GM12878 (cell line): ENCODE data around the gene CCN2. TPM values are rescaled to one million over a fixed set of nuclear protein-coding genes. Genes with fewer than 3 reads are reported as not detected.

Experiments used
- ATAC-seq: fragments of 200-7000 bp; cut with Tn5 transposase; 3 replicates; pipeline ENCODE4 v1.9.1; 2020; ENCODE audit warnings: mild to moderate bottlenecking, moderate library complexity
- BruUV-seq: library from RNA; stranded (reverse); fragments of 400-500 nt; replicated peaks from 2 replicates; lab custom pipeline; 2021; lab: Mats Ljungman, UMichigan
- CTCF ChIA-PET: fragments of 300-600 bp; sonication (Branson Sonifier 250); formaldehyde crosslinking; extraction: SDS; loops from one replicate; lab custom pipeline; 2021; ENCODE audit warnings: inconsistent platforms; lab: Yijun Ruan, JAX
- POLR2A ChIA-PET: fragments of 350-600 bp; formaldehyde crosslinking; extraction: SDS; loops from one replicate; lab custom pipeline; 2021; ENCODE audit warnings: inconsistent platforms; lab: Charles Lee
- RAD21 ChIA-PET: fragments of 300-600 bp; sonication (Branson Sonifier 250); formaldehyde crosslinking; loops from one replicate; lab custom pipeline; 2023; ENCODE audit warnings: antibody characterized with exemption; ENCODE audit not compliant: unreplicated experiment; lab: Charles Lee
- SMC1A ChIA-PET: fragments of 300-600 bp; sonication (Branson Sonifier 250); formaldehyde crosslinking; loops from one replicate; lab custom pipeline; 2023; ENCODE audit not compliant: unreplicated experiment, uncharacterized antibody; lab: Charles Lee
- DNase-seq: peaks from one replicate; pipeline ENCODE4 v3.0.0-alpha.2; 2011; ENCODE audit warnings: low read depth, low spot score
- FAIRE-seq: peaks from 3 replicates; lab custom pipeline; 2011; peaks lifted over from hg19 to GRCh38; lab: Jason Lieb, UNC
- H2AFZ ChIP-seq: 2 replicates; pipeline ENCODE4 v1.6.0; 2011; ENCODE audit warnings: low read depth, low read length, control low read depth; ENCODE audit not compliant: control insufficient read depth
- H3K27ac ChIP-seq: 2 replicates; pipeline ENCODE4 v1.5.1; 2011; ENCODE audit warnings: control low read depth; ENCODE audit not compliant: control insufficient read depth, insufficient read depth
- H3K27me3 ChIP-seq, 2 experiments: replicated peaks in 1 of 2; 2 replicates each; pipeline versions ENCODE4 v1.6.0 to v1.6.1; 2011; ENCODE audit warnings: low read length in 1 of 2; ENCODE audit not compliant: control insufficient read depth in 2 of 2, insufficient read depth in 2 of 2
- H3K36me3 ChIP-seq, 2 experiments: 2 replicates each; pipeline ENCODE4 v1.5.1; 2011; ENCODE audit warnings: low read length in 1 of 2; ENCODE audit not compliant: control insufficient read depth in 2 of 2, insufficient read depth in 2 of 2
- H3K4me1 ChIP-seq: 2 replicates; pipeline ENCODE4 v1.6.1; 2011; ENCODE audit warnings: mild to moderate bottlenecking, low read length, moderate library complexity, mixed read lengths; ENCODE audit not compliant: control insufficient read depth, insufficient read depth
- H3K4me2 ChIP-seq: 2 replicates; pipeline ENCODE4 v1.6.0; 2011; ENCODE audit warnings: control low read depth; ENCODE audit not compliant: control insufficient read depth, insufficient read depth
- H3K4me3 ChIP-seq: fragments of 200-600 bp; sonication (generic); 2 replicates; pipeline ENCODE4 v1.5.1; 2016
- H3K79me2 ChIP-seq: 2 replicates; pipeline ENCODE4 v1.6.0; 2011; ENCODE audit warnings: low read length; ENCODE audit not compliant: control insufficient read depth, insufficient read depth
- H3K9ac ChIP-seq: 2 replicates; pipeline ENCODE4 v1.8.0; 2011; ENCODE audit warnings: low read length, control low read depth, mixed read lengths; ENCODE audit not compliant: control insufficient read depth, insufficient read depth
- H3K9me3 ChIP-seq: replicated peaks from 3 replicates; pipeline ENCODE4 v1.5.1; 2011; ENCODE audit warnings: mild to moderate bottlenecking, low read length; ENCODE audit not compliant: control insufficient read depth, insufficient read depth
- H4K20me1 ChIP-seq: 2 replicates; pipeline ENCODE4 v1.6.0; 2011; ENCODE audit not compliant: control insufficient read depth, insufficient read depth
- BMI1 ChIP-seq: fragments of 450-650 bp; IDR thresholded peaks from 2 replicates; pipeline ENCODE4 v1.6.1; 2016; ENCODE audit warnings: mild to moderate bottlenecking, moderate library complexity, borderline replicate concordance
- CBX3 ChIP-seq: fragments of 200-600 bp; sonication (generic); IDR thresholded peaks from 2 replicates; pipeline ENCODE4 v1.6.1; 2016; ENCODE audit warnings: low read depth, borderline replicate concordance
- MEF2B ChIP-seq: fragments of 450-650 bp; IDR thresholded peaks from 2 replicates; pipeline ENCODE4 v1.6.1; 2018; ENCODE audit warnings: mild to moderate bottlenecking, moderate library complexity; ENCODE audit not compliant: partially characterized antibody, poor library complexity, severe bottlenecking
- NFXL1 ChIP-seq: fragments of 450-650 bp; IDR thresholded peaks from 2 replicates; pipeline ENCODE4 v1.6.1; 2017; ENCODE audit warnings: antibody characterized with exemption, mild to moderate bottlenecking, borderline replicate concordance
- NR2C1 ChIP-seq: fragments of 450-650 bp; IDR thresholded peaks from 2 replicates; pipeline ENCODE4 v1.6.1; 2017; ENCODE audit warnings: antibody characterized with exemption, mild to moderate bottlenecking, moderate library complexity
- RB1 ChIP-seq: fragments of 450-650 bp; formaldehyde crosslinking; IDR thresholded peaks from 2 replicates; pipeline ENCODE4 v1.6.1; 2017; ENCODE audit warnings: mild to moderate bottlenecking, borderline replicate concordance
- RCOR1 ChIP-seq: conservative IDR thresholded peaks from 2 replicates; pipeline ENCODE4 v1.6.1; 2012; ENCODE audit warnings: low read depth, low read length, improper control_type of control experiment
- RELB ChIP-seq: fragments of 450-650 bp; IDR thresholded peaks from 2 replicates; pipeline ENCODE4 v1.6.1; 2017; ENCODE audit warnings: low read depth, mild to moderate bottlenecking, moderate library complexity
- SIN3A ChIP-seq: IDR thresholded peaks from 2 replicates; pipeline ENCODE4 v1.6.1; 2012; ENCODE audit warnings: low read depth, low read length, improper control_type of control experiment
- SPI1 ChIP-seq: IDR thresholded peaks from 2 replicates; pipeline ENCODE4 v1.6.1; 2011; ENCODE audit warnings: low read depth, mild to moderate bottlenecking, low read length, moderate library complexity, borderline replicate concordance; ENCODE audit not compliant: insufficient read depth
- TAF1 ChIP-seq: IDR thresholded peaks from 2 replicates; pipeline ENCODE4 v1.6.1; 2011; ENCODE audit warnings: mild to moderate bottlenecking, low read depth, low read length, borderline replicate concordance
- USF1 ChIP-seq: IDR thresholded peaks from 2 replicates; pipeline ENCODE4 v1.6.1; 2011; ENCODE audit warnings: borderline replicate concordance, low read depth, mild to moderate bottlenecking, moderate library complexity, mixed read lengths, low read length; ENCODE audit not compliant: insufficient read depth; ENCODE audit errors: extremely low read length
- ZNF622 ChIP-seq: fragments of 450-650 bp; IDR thresholded peaks from 2 replicates; pipeline ENCODE4 v1.6.1; 2017; ENCODE audit warnings: mild to moderate bottlenecking, inconsistent platforms
- ZNF687 ChIP-seq: fragments of 450-650 bp; IDR thresholded peaks from 2 replicates; pipeline ENCODE4 v1.6.1; 2017; ENCODE audit warnings: mild to moderate bottlenecking, moderate library complexity
- WGBS: methylation state at CpG from one replicate; pipeline ENCODE4 v1.1.6; 2016; ENCODE audit warnings: low lambda C conversion rate; ENCODE audit not compliant: insufficient replicate concordance, insufficient coverage; ENCODE audit errors: missing lambda C conversion rate; 5-methylcytosine and 5-hydroxymethylcytosine counted together
- in situ Hi-C: fragments of 300-500 bp; cut with MboI; formaldehyde crosslinking; loops from 9 replicates; pipeline ENCODE4 v1.14.3; 2018; ENCODE audit warnings: mixed read lengths
- intact Hi-C: fragments of 100-400 bp; cut with micrococcal nuclease; formaldehyde crosslinking; loops from one replicate; pipeline ENCODE4 v1.14.2; 2022; ENCODE audit not compliant: unreplicated experiment
- polyA plus RNA-seq, 11 experiments: library from polyadenylated mRNA; depleted of rRNA in 4 of 11; unstranded in 6 of 11; stranded (reverse) in 5 of 11; fragments of >200 nt; fragmentation: Nextera tagmentation in 4 of 11; fragmentation: Illumina TruSeq in 1 of 11; extraction: Ambion mirVana in 4 of 11; extraction: Trizol in 1 of 11; gene quantifications; 1 replicate in 1 of 11; 2 replicates in 10 of 11; pipeline versions ENCODE4 v1.2.1 to v1.2.3, GENCODE V29; 2011 to 2016; ENCODE audit warnings: inconsistent platforms in 2 of 11, missing spikeins in 2 of 11, low read depth in 1 of 11
- total RNA-seq, 4 experiments: library from RNA; depleted of rRNA in 3 of 4; stranded (reverse); fragments of >200 nt in 3 of 4; fragmentation: Illumina TruSeq in 1 of 4; extraction: Trizol in 1 of 4; gene quantifications; 2 replicates each; pipeline versions ENCODE4 v1.2.1 to v1.2.3, GENCODE V29; 2013 to 2021
- TF ChIP-seq, protein P1 (sequence below): fragments of 450-650 bp; IDR thresholded peaks from 2 replicates; pipeline ENCODE4 v1.6.1; 2016; ENCODE audit warnings: mild to moderate bottlenecking

Gene CCN2
- total and polyA plus RNA-seq, 10 of the 15 experiments (the other 5 are each of a cell fraction or from before 2014, with no cell fraction given), result 0.26 to 0.62 (median 0.44) TPM; not detected in 7

- Histone ChIP-seq H3K27ac (no peak overlapping the region), H3K9me3 (peaks cover 4% of the 10 kb centered on the region; the same call in 2 of the 3 replicates), H3K4me2 (no peak overlapping the region), H3K4me3 (no peak overlapping the region), H3K36me3 (no peaks in the 10 kb centered on the region), H4K20me1 (no peaks in the 10 kb centered on the region), H3K79me2 (no peaks in the 10 kb centered on the region), H3K9ac (no peak overlapping the region), H3K4me1 (no peaks in the 10 kb centered on the region), H2AFZ (no peak overlapping the region), H3K27me3 (peaks cover 0 to 3% of the 10 kb centered on the region in 2 experiments; a peak in 1 of 4 replicates)
- no TSS peak for BruUV-seq
- DNase-seq, result no peak
- intact Hi-C loops, result loop anchor here (5.0 to 10.0 kb wide), 2 partner anchors 243 to 566 kb away; no protein-coding TSS in a partner anchor
- RAD21 ChIA-PET, result no interaction called here
- SMC1A ChIA-PET, result interaction anchor here (1.3 kb wide), 1 partner anchor 9 kb away, joined by 5 read pairs; no protein-coding TSS in a partner anchor
- POLR2A ChIA-PET, result no interaction called here
- CTCF ChIA-PET, result interaction anchor here (1.2 to 1.7 kb wide), 4 partner anchors 9 to 299 kb away, joined by 3 to 8 read pairs (median 5); no protein-coding TSS in a partner anchor
- in situ Hi-C loops, result loop anchor here (5.0 to 10.0 kb wide), 3 partner anchors 224 to 563 kb away; no protein-coding TSS in a partner anchor
- no peak for TF ChIP-seq ZNF622
- TF ChIP-seq SPI1, result no peak
- TF ChIP-seq, protein P1, sequence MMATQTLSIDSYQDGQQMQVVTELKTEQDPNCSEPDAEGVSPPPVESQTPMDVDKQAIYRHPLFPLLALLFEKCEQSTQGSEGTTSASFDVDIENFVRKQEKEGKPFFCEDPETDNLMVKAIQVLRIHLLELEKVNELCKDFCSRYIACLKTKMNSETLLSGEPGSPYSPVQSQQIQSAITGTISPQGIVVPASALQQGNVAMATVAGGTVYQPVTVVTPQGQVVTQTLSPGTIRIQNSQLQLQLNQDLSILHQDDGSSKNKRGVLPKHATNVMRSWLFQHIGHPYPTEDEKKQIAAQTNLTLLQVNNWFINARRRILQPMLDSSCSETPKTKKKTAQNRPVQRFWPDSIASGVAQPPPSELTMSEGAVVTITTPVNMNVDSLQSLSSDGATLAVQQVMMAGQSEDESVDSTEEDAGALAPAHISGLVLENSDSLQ, result no peak
- TF ChIP-seq RB1, result no peak
- TF ChIP-seq USF1, result no peak
- no peak for TF ChIP-seq CBX3
- TF ChIP-seq SIN3A, result no peak
- no peak for TF ChIP-seq ZNF687
- no peak for TF ChIP-seq MEF2B
- TF ChIP-seq NR2C1, result no peak
- no peak for TF ChIP-seq NFXL1
- no peak for TF ChIP-seq RELB
- no peak for TF ChIP-seq TAF1
- no peak for TF ChIP-seq BMI1
- TF ChIP-seq RCOR1, result no peak
- no peak for ATAC-seq
- WGBS, result 11% methylated on average over 9 of the region's 9 CpGs
- no peak for FAIRE-seq
Observed at GRCh38 chr6:131918650-131919355, 32.4 kb downstream of the CCN2 start.
